ENCODE results near the gene DNAJC5. TPM values are rescaled to one million over a fixed set of nuclear protein-coding genes. Genes with fewer than 3 reads are reported as not detected.

DNAJC5 gene
- total RNA-seq, 1 experiment from 2014 or later: 124 TPM

DNA sequence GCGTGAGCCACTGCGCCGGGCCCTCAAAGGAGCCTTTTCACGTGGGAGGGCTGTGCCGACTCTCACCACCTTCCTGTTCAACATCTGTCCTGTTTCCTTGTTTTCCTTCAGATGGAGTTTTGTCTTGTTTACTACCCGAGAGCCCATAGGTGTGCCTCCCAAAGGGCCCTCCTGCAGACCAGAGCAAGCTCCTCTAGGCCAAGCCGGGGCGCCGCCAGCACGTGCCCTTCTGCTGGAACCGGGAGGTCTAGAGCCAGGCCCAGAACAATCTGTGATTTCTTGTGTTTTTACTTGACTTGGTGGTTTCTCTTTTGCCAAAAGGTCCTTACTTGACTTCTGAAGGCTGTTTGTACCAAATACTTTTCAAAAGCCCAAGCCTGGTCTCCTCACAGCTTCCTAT lies 8.0 kb upstream of the DNAJC5 start:
- H3K4me1 ChIP-seq: peaks cover 12% of the 10 kb centered on the region; the same call in 1 of the 2 replicates
- ChIA-PET POLR2A (interaction anchor here (1.5 kb wide), 1 partner anchor 22 kb away, joined by 7 read pairs; the partner anchor contains the start of gene TPD52L2), CTCF (no interaction called here)
- no peak for DNase-seq
- Mint-ChIP-seq H3K36me3 (ENCODE audit: insufficient read depth, unreplicated experiment) (peaks cover 97% of the 10 kb centered on the region), H3K4me3 (ENCODE audit: unreplicated experiment) (no peak overlapping the region), H3K27ac (ENCODE audit: unreplicated experiment) (peak overlapping the region; percentile 65), H3K9me3 (ENCODE audit: unreplicated experiment) (no peaks in the 10 kb centered on the region), H3K4me1 (ENCODE audit: low read depth, unreplicated experiment) (no peaks in the 10 kb centered on the region), H3K27me3 (ENCODE audit: insufficient read depth, unreplicated experiment) (no peaks in the 10 kb centered on the region)
- H3K9me3 ChIP-seq: no peaks in the 10 kb centered on the region
- BruUV-seq (replicated peaks): no TSS peak
- no peak overlapping the region for H3K4me3 ChIP-seq (ENCODE audit: low read depth, low read length)
- H3K36me3 ChIP-seq (ENCODE audit: control insufficient read depth, insufficient read depth, low read length): peaks cover 25% of the 10 kb centered on the region
- no peak for TF ChIP-seq CTCF (IDR thresholded peaks at IDR 0.05; ENCODE audit: insufficient read depth in 1 of 2, low read depth in 1 of 2, low read length in 1 of 2, severe bottlenecking in 1 of 2, unreplicated experiment in 1 of 2)
- H3K27me3 ChIP-seq (replicated peaks; ENCODE audit: control insufficient read depth, insufficient read depth, low read length): no peaks in the 10 kb centered on the region
- intact Hi-C loops (cut with micrococcal nuclease; ENCODE audit: unreplicated experiment): no loop called here

DNA sequence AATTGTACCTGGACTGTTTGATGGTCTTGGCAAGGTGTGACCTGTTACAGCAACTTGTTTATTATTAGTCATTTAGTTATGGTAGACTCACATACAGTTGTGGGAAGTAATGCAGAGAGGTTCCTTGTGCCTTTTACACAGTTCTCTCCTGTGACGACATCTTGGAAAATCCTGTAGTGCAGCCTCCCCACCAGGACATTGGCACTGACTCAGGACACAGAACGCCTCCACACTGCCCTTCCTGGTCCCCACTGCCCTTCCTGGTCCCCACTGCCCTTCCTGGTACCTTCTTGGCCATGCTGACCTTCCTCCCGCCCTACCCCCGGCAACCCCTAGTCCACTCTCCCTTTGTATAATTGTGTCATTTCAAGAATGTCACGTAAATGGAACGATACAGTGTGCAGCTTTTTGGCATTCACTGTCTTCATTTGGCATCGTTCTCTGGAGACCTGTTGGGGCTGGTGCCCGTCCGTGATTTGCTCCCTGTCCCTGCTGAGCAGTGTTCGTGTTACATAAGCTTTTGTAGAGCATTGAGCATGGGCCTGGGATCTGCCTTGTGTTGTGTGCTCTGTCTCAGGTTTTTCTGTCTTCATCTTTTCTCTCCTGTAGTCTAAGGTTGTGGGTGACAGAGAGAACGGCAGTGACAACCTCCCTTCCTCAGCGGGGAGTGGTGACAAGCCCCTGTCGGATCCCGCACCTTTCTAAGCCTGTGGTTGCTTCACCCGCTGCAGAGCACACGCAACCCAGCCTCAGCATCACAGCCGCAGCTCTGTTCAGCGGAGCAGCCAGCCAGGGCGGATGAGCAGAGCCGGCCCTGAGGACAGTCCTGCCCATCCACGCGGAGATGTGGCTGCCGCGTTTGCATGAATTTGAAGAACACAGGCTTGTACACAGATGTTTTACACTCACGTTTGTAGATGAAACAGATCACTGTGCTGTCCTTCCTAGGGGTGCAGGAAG lies 5.4 kb upstream of the DNAJC5 start:
- ChIA-PET CTCF (no interaction called here), POLR2A (no interaction called here)
- peaks cover 86% of the 10 kb centered on the region for H3K36me3 Mint-ChIP-seq (ENCODE audit: insufficient read depth, unreplicated experiment)
- DNase-seq: no peak
- H3K4me1 Mint-ChIP-seq (ENCODE audit: low read depth, unreplicated experiment): no peaks in the 10 kb centered on the region
- H3K27ac Mint-ChIP-seq (ENCODE audit: unreplicated experiment): peak overlapping the region; percentile 5
- H3K27me3 Mint-ChIP-seq (ENCODE audit: insufficient read depth, unreplicated experiment): no peaks in the 10 kb centered on the region
- H3K27me3 ChIP-seq (replicated peaks; ENCODE audit: control insufficient read depth, insufficient read depth, low read length): no peaks in the 10 kb centered on the region
- peaks cover 20% of the 10 kb centered on the region for H3K36me3 ChIP-seq (ENCODE audit: control insufficient read depth, insufficient read depth, low read length)
- intact Hi-C loops (cut with micrococcal nuclease; ENCODE audit: unreplicated experiment): loop anchor here (10.0 kb wide), 2 partner anchors 175 to 265 kb away; partner anchors contain the start of genes GMEB2 and TCEA2
- H3K9me3 ChIP-seq: no peaks in the 10 kb centered on the region
- H3K4me3 ChIP-seq (ENCODE audit: low read depth, low read length): no peak overlapping the region
- H3K4me3 Mint-ChIP-seq (ENCODE audit: unreplicated experiment): no peak overlapping the region
- TF ChIP-seq CTCF (IDR thresholded peaks at IDR 0.05; ENCODE audit: insufficient read depth in 1 of 2, low read depth in 1 of 2, low read length in 1 of 2, severe bottlenecking in 1 of 2, unreplicated experiment in 1 of 2): no peak
- H3K4me1 ChIP-seq: peaks cover 18% of the 10 kb centered on the region
- no peaks in the 10 kb centered on the region for H3K9me3 Mint-ChIP-seq (ENCODE audit: unreplicated experiment)
- no TSS peak for BruUV-seq (replicated peaks)

DNA sequence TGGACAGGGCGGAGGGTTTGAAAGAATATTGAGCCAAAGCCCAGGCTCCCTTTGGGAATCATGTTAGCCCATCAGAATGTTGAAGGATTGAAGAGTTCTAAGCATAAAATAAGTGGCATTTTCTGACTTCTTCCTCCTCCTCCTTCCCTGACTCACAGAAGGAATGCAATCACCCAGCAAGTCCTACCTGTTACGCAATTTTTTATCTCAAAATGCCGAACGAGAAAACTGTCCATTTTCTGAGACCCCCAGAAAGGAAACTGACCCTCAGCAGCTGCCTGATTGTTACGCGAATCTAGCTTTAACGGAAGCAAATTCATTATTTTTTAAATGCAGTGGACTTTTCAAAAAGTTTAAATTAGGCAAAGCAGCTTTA lies 4.7 kb upstream of the DNAJC5 start:
- no peak for TF ChIP-seq CTCF (IDR thresholded peaks at IDR 0.05; ENCODE audit: insufficient read depth in 1 of 2, low read depth in 1 of 2, low read length in 1 of 2, severe bottlenecking in 1 of 2, unreplicated experiment in 1 of 2)
- ChIA-PET CTCF (no interaction called here), POLR2A (no interaction called here)
- Mint-ChIP-seq H3K9me3 (ENCODE audit: unreplicated experiment) (no peaks in the 10 kb centered on the region), H3K4me3 (ENCODE audit: unreplicated experiment) (no peak overlapping the region), H3K27ac (ENCODE audit: unreplicated experiment) (peak overlapping the region; percentile 5), H3K27me3 (ENCODE audit: insufficient read depth, unreplicated experiment) (no peaks in the 10 kb centered on the region), H3K4me1 (ENCODE audit: low read depth, unreplicated experiment) (no peaks in the 10 kb centered on the region), H3K36me3 (ENCODE audit: insufficient read depth, unreplicated experiment) (peaks cover 84% of the 10 kb centered on the region)
- H3K36me3 ChIP-seq (ENCODE audit: control insufficient read depth, insufficient read depth, low read length): peaks cover 16% of the 10 kb centered on the region
- BruUV-seq (replicated peaks): no TSS peak
- no peaks in the 10 kb centered on the region for H3K9me3 ChIP-seq
- no peaks in the 10 kb centered on the region for H3K27me3 ChIP-seq (replicated peaks; ENCODE audit: control insufficient read depth, insufficient read depth, low read length)
- H3K4me3 ChIP-seq (ENCODE audit: low read depth, low read length): no peak overlapping the region
- DNase-seq: no peak
- peaks cover 18% of the 10 kb centered on the region for H3K4me1 ChIP-seq
- intact Hi-C loops (cut with micrococcal nuclease; ENCODE audit: unreplicated experiment): loop anchor here (10.0 kb wide), 2 partner anchors 175 to 265 kb away; partner anchors contain the start of genes GMEB2 and TCEA2
